HG03442 (cell line): ENCODE measurements around the gene CRYM.
"Not testable (repeated sequence)": the region's sequence is repeated elsewhere in the genome, so short reads cannot be mapped to it uniquely, and the experiment has no call there.

Experiments
- ATAC-seq: cut with Tn5 transposase; IDR thresholded peaks from one replicate; pipeline ENCODE4 v1.9.1; 2021; ENCODE audit warnings: mild to moderate bottlenecking, moderate library complexity; ENCODE audit not compliant: unreplicated experiment

Gene CRYM

GRCh38 chr16:21250072-21250923 lies 27.8 kb downstream of the CRYM start:
- ATAC-seq, result no peak

DNA sequence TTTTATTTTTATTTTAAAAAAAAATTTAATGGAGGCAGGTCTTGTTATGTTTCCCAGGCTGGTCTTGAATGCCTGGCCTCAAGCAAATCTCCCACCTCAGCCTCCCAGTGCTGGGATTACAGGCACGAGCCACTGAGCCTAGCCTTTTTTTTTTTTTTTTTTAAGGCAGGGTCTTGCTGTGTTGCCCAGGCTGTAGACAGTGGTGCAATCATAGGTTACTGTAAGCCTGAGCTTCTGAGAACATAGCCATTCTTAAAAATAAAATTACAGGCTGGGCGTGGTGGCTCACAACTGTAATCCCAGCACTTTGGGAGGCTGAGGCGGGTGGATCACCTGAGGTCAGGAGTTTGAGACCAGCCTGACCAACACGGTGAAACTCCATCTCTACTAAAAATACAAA lies 29.9 kb downstream of the CRYM start:
- ATAC-seq, result not testable (repeated sequence)

DNA sequence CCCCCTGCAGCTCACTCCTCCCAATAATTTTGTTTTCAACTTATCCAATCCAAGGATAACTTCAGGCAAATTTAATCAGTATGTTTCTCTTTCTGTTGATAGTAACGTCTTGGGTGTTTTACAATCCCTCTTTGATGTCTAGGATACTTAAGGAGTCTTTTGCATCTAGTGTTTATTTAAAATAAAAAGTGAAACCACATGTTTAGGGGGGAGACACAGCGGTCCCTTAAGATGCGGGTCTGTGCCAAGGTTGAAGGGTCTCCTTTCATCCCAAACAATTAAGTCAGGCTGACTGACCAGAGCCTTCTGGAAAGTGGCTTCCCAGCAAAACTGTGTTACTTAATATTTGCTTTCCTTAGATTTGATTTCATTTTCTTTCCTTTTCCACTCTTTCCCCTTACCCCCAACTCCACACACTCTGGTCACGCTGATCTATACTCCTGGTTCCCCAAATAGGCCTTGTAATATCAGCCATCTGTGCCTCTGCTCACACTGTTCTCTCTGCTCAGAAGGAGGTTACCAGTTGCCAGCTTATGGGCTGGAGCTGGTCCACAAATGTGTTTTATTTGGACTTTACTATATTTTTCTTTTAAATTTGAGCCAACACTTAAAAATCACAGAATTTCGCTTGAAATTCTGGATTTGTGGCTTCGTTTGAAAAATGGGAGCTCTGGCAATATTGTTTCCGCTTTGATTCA lies 33.4 kb downstream of the CRYM start:
- ATAC-seq, result no peak

DNA sequence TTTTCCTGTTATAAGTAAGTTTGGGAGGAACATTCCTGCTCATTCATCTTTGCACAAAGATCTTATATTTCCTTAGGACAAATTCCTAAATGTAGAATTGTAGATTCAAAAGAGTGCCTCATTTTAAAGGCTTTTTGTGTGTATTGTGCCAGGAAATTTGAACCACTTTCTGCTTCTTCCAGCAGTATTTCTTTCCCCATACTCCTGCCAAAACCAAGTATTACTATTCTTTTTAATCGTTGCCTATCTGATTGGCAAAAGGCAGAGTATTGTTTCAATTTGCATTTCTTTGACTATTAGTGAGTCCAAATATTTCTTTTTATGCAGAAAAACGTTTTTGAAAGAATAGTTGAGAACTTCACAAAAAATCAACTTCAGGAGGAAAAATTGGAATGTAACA lies 35.3 kb downstream of the CRYM start:
- ATAC-seq, result no peak

DNA sequence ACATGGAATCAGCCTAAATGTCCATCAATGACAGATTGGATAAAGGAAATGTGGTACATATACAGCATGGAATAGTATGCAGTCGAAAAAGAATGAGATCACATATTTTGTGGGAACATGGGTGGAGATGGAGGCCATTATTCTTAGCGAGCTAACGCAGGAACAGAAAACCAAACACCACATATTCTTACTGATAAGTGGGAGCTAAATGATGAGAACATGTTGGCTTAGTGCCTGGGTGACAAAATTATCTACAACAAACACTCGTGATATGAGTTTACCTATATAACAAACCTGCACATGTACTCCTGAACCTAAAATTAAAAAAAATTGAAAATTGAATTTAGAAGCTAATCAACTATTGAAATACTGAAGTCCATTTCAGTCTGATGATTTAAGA lies 38.4 kb downstream of the CRYM start:
- no peak for ATAC-seq

DNA sequence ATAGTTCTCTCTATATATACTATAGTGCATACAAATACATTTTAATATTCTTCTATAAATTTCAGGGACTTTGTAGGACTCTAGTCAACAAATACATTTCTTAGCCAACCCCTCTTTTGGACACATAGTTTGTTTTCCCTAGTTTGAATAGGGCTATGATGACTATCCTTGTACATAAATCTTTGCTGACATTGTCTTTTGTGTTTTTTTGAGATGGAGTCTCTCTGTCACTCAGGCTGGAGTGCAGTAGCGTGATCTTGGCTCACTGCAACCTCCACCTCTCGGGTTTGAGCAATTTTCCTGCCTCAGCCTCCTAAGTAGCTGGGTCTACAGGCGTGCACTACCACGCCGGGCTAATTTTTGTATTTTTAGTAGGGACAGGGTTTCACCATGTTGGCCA lies 41.3 kb downstream of the CRYM start:
- no peak for ATAC-seq

GRCh38 chr16:21235199-21235585 lies 42.9 kb downstream of the CRYM start:
- ATAC-seq, result no peak

DNA sequence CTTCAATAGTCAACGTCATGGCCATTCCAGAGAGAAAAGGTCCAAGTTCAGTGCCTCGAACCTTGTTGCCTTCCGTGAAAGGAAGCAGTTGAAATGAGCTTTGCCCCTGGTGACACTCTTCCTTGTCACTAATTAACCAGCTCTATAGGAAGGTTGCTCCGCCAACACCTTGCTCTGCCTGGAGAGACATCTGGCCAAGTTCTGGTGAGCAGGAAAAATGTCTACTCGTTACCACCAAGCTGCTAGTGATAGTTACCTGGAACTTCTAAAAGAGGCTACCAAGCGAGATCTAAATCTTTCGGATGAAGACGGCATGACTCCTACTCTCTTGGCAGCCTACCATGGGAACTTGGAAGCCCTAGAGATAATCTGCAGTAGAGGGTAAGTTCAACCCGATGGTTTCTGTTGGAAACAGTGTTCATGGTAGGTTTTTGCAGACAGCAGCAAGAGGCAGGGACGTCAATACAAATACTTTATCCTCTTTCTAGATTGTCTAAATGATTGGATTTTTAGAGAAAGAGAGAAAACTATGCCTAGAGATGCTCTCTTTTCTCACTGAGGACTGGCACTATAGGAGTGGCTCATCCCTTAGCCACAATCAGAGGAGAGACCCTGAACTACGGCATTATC lies 44.5 kb downstream of the CRYM start, which contains the start of gene ANKS4B:
Gene ANKS4B (plus strand): TSS at position 179 of the 630 bp plus-strand sequence. CDS start 39 bp downstream, at position 218.
- ATAC-seq, result no peak

- no peak for ATAC-seq
Measured at GRCh38 chr16:21233045-21233520, 45.0 kb downstream of the CRYM start.

DNA sequence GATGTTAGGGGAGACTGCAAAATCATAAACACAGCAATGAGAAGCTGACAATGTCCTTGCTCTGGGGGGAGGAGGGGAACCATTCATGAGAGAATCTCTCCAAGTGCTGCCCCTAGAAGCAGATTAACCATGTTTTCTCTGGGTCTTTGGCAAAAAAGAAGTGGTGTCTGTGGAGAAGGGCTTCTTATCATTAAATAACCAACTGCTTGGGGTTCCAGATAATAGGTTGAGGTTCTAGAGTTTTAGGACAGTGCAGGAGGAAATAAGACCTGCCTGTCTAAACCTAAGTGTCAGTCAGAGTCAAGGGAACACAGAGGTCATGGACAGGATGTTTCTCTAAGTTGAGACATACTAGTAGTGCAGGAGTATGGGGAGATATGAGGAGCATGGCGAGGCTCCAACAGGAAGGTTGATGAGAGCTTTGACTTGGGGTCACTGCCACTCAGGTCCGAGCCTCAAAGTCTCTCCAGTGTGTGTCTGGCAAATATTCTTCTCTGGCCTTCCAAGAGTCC lies 49.7 kb downstream of the CRYM start:
- no peak for ATAC-seq

GRCh38 chr16:21227866-21228265 lies 50.2 kb downstream of the CRYM start:
- no peak for ATAC-seq

GRCh38 chr16:21226749-21227148 lies 51.3 kb downstream of the CRYM start:
- ATAC-seq, result no peak

DNA sequence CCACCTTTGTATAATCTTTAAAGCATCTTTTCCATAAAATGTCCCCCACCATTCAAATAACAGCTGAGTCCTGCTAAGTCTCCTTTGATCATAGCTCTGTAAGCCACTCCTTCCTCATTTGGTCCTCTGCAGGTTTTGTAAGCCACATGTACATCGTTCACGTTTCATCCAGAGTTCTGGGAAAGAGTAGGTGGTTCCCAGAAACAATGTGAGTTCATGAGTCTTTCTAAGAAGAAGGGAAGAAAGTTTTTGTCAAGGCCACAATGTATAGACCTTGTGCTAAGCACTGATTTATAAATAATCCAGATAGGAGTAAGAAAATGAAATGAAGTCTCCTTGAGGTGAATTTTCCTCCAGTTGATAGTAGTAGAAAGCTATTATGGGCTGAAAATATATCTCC lies 53.3 kb downstream of the CRYM start:
- ATAC-seq, result no peak

DNA sequence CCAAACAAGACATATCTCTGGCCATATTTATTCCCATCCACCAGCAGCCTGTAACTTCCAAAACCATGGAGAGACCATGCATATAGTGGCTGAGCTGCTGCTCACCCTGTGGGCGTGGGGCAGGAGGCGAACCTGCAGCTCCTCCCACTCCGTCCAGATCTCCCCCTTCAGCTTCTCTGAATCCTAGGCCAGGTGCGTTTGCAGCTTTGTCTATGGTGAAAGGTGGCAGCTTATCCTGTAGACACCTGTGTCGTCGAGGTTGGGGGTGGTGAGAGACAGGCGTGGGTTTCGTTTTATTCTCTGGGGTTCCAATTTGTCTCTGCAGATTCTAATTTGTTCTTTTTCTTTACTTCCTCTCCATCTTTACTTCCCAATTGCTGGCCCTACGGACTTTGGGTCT lies 54.3 kb downstream of the CRYM start:
- ATAC-seq, result no peak

DNA sequence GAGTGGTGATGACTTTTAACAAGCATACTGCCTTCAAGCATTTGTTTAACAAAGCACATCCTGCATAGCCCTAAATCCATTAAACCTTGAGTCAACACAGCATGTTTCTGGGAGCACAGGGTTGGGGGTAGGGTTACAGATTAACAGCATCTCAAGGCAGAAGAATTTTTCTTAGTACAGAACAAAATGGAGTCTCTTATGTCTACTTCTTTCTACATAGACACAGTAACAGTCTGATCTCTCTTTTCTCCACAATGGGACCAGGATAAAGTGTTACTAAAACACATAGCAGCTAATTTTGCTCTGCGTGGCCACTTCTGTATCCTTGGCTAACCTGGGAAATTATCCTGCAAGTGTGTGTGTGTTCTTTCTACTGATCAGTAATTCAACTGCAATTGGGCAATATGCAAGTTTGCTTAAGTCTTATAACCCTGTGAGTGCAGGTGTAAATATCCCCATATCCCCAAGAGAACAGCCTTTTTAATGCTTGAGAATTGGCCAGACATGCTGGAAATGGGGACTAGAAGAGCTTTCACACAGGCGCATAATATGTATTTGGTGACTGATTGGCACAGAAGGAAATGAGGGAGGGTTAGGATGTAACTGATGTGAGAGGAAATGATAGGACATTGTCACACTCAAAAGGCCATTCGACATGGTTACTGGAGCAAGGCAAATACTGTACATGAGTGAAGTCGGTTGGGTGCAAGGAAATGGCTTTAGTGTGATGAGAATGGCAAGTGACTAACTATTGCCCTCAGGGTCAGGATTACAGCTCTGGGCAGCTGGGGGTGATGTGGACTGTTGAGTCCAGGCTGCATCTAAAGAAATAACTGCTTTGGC lies 55.4 kb downstream of the CRYM start:
- no peak for ATAC-seq

- no peak for ATAC-seq
Measured at GRCh38 chr16:21219551-21219950, 58.5 kb downstream of the CRYM start.

GRCh38 chr16:21218153-21218552 lies 59.9 kb downstream of the CRYM start:
- ATAC-seq, result no peak

- no peak for ATAC-seq
Measured at GRCh38 chr16:21217121-21217520, 61.0 kb downstream of the CRYM start.

- ATAC-seq, result no peak
Measured at GRCh38 chr16:21214086-21214485, 64.0 kb downstream of the CRYM start.

DNA sequence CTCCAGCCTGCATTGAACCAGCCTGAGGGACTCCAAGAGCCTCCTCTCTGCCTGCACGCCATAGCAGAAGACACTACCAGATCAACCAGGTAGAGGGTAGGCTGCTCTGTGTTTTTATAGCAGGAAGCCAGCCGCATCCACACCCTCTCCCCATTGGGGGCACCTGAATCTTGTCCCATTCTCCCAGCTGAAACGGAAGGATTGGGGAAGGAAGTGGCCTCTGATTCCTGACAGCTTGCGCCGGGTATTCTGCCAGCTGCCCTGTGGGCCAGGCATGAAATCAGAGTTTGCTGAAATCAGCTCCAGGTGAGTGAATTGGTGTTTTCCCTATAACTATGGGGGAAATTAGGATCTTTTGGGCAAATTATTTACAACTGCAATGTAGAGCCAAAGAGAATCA lies 66.6 kb downstream of the CRYM start, which contains the start of gene ZP2:
Gene ZP2 (minus strand): TSS at position 89 of the 400 bp plus-strand sequence. CDS start 27 bp downstream, at position 62.
- no peak for ATAC-seq
